ENCODE measurements around the gene CCDC137.
A peak's percentile ranks its signal among the peaks of the same experiment; 100 is the strongest.

Gene CCDC137

GRCh38 chr17:81683584-81684441 is 17.3 kb downstream of the CCDC137 start, which contains the start of the genes ARL16 and HGS:
TSS of gene ARL16 (minus strand) at chr17:81683797. CDS start at chr17:81683753, 44 bp downstream.
TSS of gene HGS (plus strand) at chr17:81684011. CDS start at chr17:81684067, 56 bp downstream.
- peak; percentile 98 for DNase-seq

GRCh38 chr17:81684442-81684911 is 17.9 kb downstream of the CCDC137 start:
- no peak for DNase-seq

- no peak for DNase-seq
These were observed 18.6 kb downstream of the CCDC137 start for GRCh38 chr17:81685108-81685507.

DNA sequence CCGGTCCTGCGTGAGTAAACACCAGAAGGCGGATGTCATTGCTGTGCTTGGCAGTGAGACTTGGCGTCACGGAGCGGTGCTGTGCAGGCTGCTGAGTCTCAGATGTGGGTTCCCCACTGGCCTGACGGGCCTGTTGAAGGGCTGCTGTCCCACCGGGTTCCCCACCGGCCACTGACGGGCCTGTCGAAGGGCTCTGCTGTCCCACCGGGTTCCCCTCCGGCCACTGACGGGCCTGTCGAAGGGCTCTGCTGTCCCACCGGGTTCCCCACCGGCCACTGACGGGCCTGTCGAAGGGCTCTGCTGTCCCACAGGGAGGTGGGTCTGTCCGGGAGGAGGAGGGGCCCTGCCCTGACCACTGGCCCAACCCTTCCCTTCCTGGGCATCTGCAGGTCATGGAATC is 20.1 kb downstream of the CCDC137 start:
- DNase-seq, result no peak

- DNase-seq, result no peak
These were observed 21.4 kb downstream of the CCDC137 start for GRCh38 chr17:81687770-81688541.

DNA sequence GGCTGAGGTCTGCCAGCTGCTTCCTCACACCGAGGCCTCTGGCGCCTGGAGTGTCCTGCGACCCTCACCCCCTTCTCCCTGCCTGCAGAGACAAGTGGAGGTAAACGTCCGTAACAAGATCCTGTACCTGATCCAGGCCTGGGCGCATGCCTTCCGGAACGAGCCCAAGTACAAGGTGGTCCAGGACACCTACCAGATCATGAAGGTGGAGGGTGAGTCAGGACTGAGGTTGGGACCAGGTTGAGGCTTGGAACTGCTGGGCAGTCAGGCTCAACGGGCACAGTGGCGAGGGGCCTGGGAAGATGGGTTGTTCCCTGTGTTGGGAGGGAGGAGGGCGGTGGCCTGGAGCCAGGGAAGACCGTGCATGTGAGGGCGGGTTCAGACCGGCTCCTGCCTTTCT is 22.1 kb downstream of the CCDC137 start:
- DNase-seq, result no peak

GRCh38 chr17:81690066-81690465 is 23.5 kb downstream of the CCDC137 start:
- no peak for DNase-seq

- no peak for DNase-seq
These were observed 24.0 kb downstream of the CCDC137 start for GRCh38 chr17:81690549-81690948.

GRCh38 chr17:81691196-81691595 is 24.7 kb downstream of the CCDC137 start:
- no peak for DNase-seq

GRCh38 chr17:81691608-81692007 is 25.1 kb downstream of the CCDC137 start:
- no peak for DNase-seq

DNA sequence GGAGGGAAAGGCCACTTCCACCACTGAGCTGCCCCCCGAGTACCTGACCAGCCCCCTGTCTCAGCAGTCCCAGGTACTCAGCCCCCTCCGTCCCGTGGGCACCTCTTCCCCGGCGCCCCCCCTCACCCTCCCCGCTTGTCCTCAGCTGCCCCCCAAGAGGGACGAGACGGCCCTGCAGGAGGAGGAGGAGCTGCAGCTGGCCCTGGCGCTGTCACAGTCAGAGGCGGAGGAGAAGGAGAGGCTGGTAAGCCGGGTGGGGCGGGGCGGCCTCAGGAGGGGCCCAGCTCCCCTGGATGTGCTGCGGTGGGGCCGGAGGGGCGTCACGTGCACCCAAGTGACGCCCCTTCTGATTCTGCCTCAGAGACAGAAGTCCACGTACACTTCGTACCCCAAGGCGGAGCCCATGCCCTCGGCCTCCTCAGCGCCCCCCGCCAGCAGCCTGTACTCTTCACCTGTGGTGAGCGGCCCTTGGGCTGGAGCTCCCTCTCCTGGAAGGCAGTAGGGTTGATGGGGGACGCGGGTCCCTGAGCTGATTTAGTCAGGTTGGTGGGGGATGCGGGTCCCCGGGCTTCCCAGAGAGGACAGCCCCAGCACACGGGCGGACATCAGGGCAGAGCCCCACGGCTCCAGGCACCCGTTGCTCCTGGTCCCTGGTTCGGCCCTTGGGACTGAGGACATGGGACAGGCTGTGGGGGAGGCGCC is 27.1 kb downstream of the CCDC137 start:
- no peak for DNase-seq

- DNase-seq, result no peak
These were observed 28.3 kb downstream of the CCDC137 start for GRCh38 chr17:81694810-81695209.

DNA sequence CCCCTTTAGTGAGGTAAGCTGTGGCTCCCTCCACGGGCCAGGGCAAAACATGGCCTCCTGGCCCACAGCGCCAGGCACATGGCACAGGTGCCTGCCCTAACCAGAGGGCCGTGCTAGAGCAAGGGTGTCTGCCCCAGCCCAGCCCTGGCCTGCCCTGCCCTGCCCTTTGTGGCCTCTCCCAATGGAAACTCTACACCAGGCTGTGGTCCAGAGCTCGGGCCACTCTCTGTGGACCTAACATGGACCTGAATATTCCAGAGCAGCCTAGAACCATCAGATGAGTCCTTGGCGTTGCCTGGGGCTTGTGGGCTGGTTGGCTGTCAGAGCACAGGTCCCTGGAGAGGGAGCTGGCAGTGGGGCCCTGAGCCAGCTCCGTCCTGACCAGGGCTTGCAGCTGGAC is 28.7 kb downstream of the CCDC137 start:
- DNase-seq, result no peak

- DNase-seq, result no peak
These were observed 29.3 kb downstream of the CCDC137 start for GRCh38 chr17:81695801-81696200.

DNA sequence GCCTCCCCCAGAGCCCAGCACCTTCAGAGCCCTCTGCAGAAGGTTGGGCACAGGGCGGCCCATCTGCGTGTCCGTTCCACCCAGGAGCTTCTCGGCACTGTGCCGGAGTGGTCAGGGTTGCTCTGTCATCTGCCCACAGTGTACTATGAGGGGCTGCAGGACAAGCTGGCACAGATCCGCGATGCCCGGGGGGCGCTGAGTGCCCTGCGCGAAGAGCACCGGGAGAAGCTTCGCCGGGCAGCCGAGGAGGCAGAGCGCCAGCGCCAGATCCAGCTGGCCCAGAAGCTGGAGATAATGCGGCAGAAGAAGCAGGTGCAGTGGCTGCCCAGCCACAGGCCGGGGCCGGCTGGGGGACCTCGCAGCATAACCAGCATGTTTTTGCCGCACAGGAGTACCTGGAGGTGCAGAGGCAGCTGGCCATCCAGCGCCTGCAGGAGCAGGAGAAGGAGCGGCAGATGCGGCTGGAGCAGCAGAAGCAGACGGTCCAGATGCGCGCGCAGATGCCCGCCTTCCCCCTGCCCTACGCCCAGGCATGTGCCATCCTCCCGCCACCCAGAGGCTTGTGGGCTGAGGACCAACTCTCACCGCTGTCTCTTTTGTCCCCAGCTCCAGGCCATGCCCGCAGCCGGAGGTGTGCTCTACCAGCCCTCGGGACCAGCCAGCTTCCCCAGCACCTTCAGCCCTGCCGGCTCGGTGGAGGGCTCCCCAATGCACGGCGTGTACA is 29.8 kb downstream of the CCDC137 start:
- DNase-seq, result no peak

GRCh38 chr17:81697261-81698044 is 30.9 kb downstream of the CCDC137 start:
- DNase-seq, result no peak

DNA sequence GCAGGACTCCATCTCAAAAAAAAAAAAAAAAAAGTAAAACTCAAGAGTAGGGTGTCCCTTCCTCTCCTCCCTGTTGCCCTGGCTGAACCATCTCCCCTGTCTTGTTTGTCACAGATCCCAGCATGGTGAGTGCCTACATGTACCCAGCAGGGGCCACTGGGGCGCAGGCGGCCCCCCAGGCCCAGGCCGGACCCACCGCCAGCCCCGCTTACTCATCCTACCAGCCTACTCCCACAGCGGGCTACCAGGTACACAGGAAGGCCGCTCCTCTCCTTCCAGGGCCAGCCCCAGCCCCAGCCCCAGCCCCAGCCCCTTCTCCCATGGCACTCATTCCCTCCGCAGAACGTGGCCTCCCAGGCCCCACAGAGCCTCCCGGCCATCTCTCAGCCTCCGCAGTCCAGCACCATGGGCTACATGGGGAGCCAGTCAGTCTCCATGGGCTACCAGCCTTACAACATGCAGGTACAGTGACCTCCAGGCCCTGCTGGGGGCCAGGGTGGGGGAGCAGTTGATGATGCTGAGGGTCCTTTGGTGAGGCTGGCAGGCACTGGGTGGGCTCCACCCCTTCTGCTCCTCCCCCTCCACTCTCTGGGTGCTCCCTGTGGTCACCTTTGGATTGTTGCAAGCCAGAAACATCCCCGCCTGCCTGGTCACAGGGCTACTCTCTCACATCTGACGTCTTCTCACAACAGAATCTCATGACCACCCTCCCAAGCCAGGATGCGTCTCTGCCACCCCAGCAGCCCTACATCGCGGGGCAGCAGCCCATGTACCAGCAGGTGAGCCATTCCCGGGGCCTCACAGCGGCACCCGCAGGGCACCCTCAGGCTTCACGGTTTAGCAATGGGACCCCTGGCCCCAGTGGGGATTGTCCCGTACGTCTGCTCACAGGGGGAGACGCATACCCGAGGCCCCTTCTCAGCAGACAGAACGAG is 34.1 kb downstream of the CCDC137 start:
- no peak for DNase-seq

- no peak for DNase-seq
These were observed 34.9 kb downstream of the CCDC137 start for GRCh38 chr17:81701288-81702071.

GRCh38 chr17:81702934-81703746 is 36.6 kb downstream of the CCDC137 start, which contains the start of gene MRPL12:
TSS of gene MRPL12 (plus strand) at chr17:81703367. CDS start at chr17:81703502, 135 bp downstream.
- peak; percentile 92 for DNase-seq

All from GDM1 (cell line).